Hepatocyte (in vitro differentiated cells): ENCODE results near the gene REPS2. TPM values are rescaled to one million over a fixed set of nuclear protein-coding genes. Genes with fewer than 3 reads are reported as not detected.

Source experiments
- DNase-seq: peaks from one replicate; pipeline ENCODE4 v3.0.0-alpha.2; 2016; ENCODE audit warnings: low spot score
- H2AFZ ChIP-seq: fragments of 200-600 bp; sonication (generic); 2 replicates; pipeline ENCODE4 v1.6.0; 2016; ENCODE audit warnings: antibody characterized with exemption, mild to moderate bottlenecking
- H3K27ac ChIP-seq: fragments of 200-600 bp; sonication (generic); 2 replicates; pipeline ENCODE4 v1.5.1; 2016; ENCODE audit warnings: mild to moderate bottlenecking
- H3K27me3 ChIP-seq: fragments of 200-600 bp; sonication (generic); 2 replicates; pipeline ENCODE4 v1.6.1; 2016
- H3K36me3 ChIP-seq: fragments of 200-600 bp; sonication (generic); replicated peaks from 2 replicates; pipeline ENCODE4 v1.5.1; 2016; ENCODE audit warnings: low read depth; ENCODE audit not compliant: insufficient read depth
- H3K4me1 ChIP-seq: fragments of 200-600 bp; sonication (generic); 2 replicates; pipeline ENCODE4 v1.5.1; 2016; ENCODE audit warnings: mild to moderate bottlenecking, moderate library complexity; ENCODE audit not compliant: insufficient read depth
- H3K4me2 ChIP-seq: fragments of 200-600 bp; sonication (generic); 2 replicates; pipeline ENCODE4 v1.6.0; 2016
- H3K4me3 ChIP-seq: fragments of 200-600 bp; sonication (generic); 2 replicates; pipeline ENCODE4 v1.5.1; 2016; ENCODE audit warnings: mild to moderate bottlenecking
- H3K79me2 ChIP-seq: fragments of 200-600 bp; sonication (generic); 2 replicates; pipeline ENCODE4 v1.6.0; 2017; ENCODE audit warnings: mild to moderate bottlenecking
- H3K9me2 ChIP-seq: fragments of 200-600 bp; sonication (generic); replicated peaks from 2 replicates; pipeline ENCODE4 v1.6.0; 2017; ENCODE audit warnings: mild to moderate bottlenecking; ENCODE audit not compliant: insufficient read depth
- H3K9me3 ChIP-seq: fragments of 200-600 bp; sonication (generic); 2 replicates; pipeline ENCODE4 v1.5.1; 2016; ENCODE audit warnings: low read depth, mild to moderate bottlenecking
- H4K20me1 ChIP-seq: fragments of 200-600 bp; sonication (generic); 2 replicates; pipeline ENCODE4 v1.6.0; 2016; ENCODE audit warnings: mild to moderate bottlenecking; ENCODE audit not compliant: insufficient read depth, poor library complexity, severe bottlenecking
- CTCF ChIP-seq: fragments of 200-600 bp; sonication (generic); IDR thresholded peaks from 2 replicates; pipeline ENCODE4 v1.5.1; 2016; ENCODE audit warnings: antibody characterized with exemption, mild to moderate bottlenecking; ENCODE audit not compliant: poor library complexity
- EZH2 ChIP-seq: fragments of 200-600 bp; sonication (generic); IDR thresholded peaks from 2 replicates; pipeline ENCODE4 v1.6.1; 2016; ENCODE audit warnings: antibody characterized with exemption, mild to moderate bottlenecking, borderline replicate concordance
- EZH2phosphoT487 ChIP-seq: fragments of 200-600 bp; sonication (generic); IDR thresholded peaks from one replicate; pipeline ENCODE4 v1.6.1; 2018; ENCODE audit warnings: antibody characterized with exemption, mild to moderate bottlenecking, low read depth, moderate library complexity; ENCODE audit not compliant: unreplicated experiment, severe bottlenecking
- WGBS: methylation state at CpG from one replicate; pipeline ENCODE4 v1.1.6; 2016; ENCODE audit warnings: low lambda C conversion rate; ENCODE audit errors: missing lambda C conversion rate; 5-methylcytosine and 5-hydroxymethylcytosine counted together
- polyA plus RNA-seq: library from polyadenylated mRNA; unstranded; fragments of >200 nt; fragmentation: Nextera tagmentation; extraction: Ambion mirVana; gene quantifications from 2 replicates; pipeline ENCODE4 v1.2.1, GENCODE V29; 2016
- total RNA-seq: library from RNA; depleted of rRNA; stranded (reverse); fragments of >200 nt; gene quantifications from 2 replicates; pipeline ENCODE4 v1.2.3, GENCODE V29; 2014

The REPS2 gene
- total and polyA plus RNA-seq, 2 experiments from 2014 or later = 3.4 to 5.0 TPM

GRCh38 chrX:17161991-17162390, 215.5 kb downstream of the REPS2 start:
- H3K79me2 ChIP-seq = no peaks in the 10 kb centered on the region
- no peak for TF ChIP-seq EZH2
- H3K9me3 ChIP-seq = no peaks in the 10 kb centered on the region
- no peak overlapping the region for H3K4me2 ChIP-seq
- no peaks in the 10 kb centered on the region for H3K27me3 ChIP-seq
- H3K4me3 ChIP-seq = no peak overlapping the region
- H3K9me2 ChIP-seq = no peaks in the 10 kb centered on the region
- DNase-seq = no peak
- 77% methylated on average over 1 of the region's 1 CpG for WGBS
- no peak overlapping the region for H3K27ac ChIP-seq
- H4K20me1 ChIP-seq = no peaks in the 10 kb centered on the region
- no peaks in the 10 kb centered on the region for H3K4me1 ChIP-seq
- no peak overlapping the region for H2AFZ ChIP-seq
- H3K36me3 ChIP-seq = no peaks in the 10 kb centered on the region

- Histone ChIP-seq H3K79me2 (no peaks in the 10 kb centered on the region), H3K9me2 (no peaks in the 10 kb centered on the region), H3K4me1 (no peaks in the 10 kb centered on the region), H4K20me1 (no peaks in the 10 kb centered on the region), H2AFZ (no peak overlapping the region), H3K27ac (no peak overlapping the region), H3K36me3 (no peaks in the 10 kb centered on the region), H3K27me3 (no peaks in the 10 kb centered on the region), H3K4me2 (no peak overlapping the region), H3K9me3 (no peaks in the 10 kb centered on the region), H3K4me3 (no peak overlapping the region)
- DNase-seq = no peak
- no peak for TF ChIP-seq CTCF
- TF ChIP-seq EZH2 = no peak
- TF ChIP-seq EZH2phosphoT487 = no peak
- 76% methylated on average over 1 of the region's 1 CpG for WGBS
These were observed 217.6 kb downstream of the REPS2 start for GRCh38 chrX:17164079-17164478.

GRCh38 chrX:17164941-17165340, 218.5 kb downstream of the REPS2 start:
- no peaks in the 10 kb centered on the region for H3K36me3 ChIP-seq
- no peaks in the 10 kb centered on the region for H3K27me3 ChIP-seq
- H4K20me1 ChIP-seq = no peaks in the 10 kb centered on the region
- H3K27ac ChIP-seq = no peak overlapping the region
- WGBS = 94% methylated on average over 1 of the region's 1 CpG
- no peak overlapping the region for H3K4me3 ChIP-seq
- no peak overlapping the region for H3K4me2 ChIP-seq
- H3K9me2 ChIP-seq = no peaks in the 10 kb centered on the region
- H3K79me2 ChIP-seq = no peaks in the 10 kb centered on the region
- no peaks in the 10 kb centered on the region for H3K9me3 ChIP-seq
- no peaks in the 10 kb centered on the region for H3K4me1 ChIP-seq
- TF ChIP-seq EZH2phosphoT487 (no peak), EZH2 (no peak), CTCF (no peak)
- no peak overlapping the region for H2AFZ ChIP-seq
- DNase-seq = no peak

GRCh38 chrX:17167915-17168314, 221.5 kb downstream of the REPS2 start:
- H3K9me2 ChIP-seq = no peaks in the 10 kb centered on the region
- H3K36me3 ChIP-seq = no peaks in the 10 kb centered on the region
- WGBS = 84% methylated on average over 2 of the region's 2 CpGs
- no peaks in the 10 kb centered on the region for H4K20me1 ChIP-seq
- no peak for DNase-seq
- no peak overlapping the region for H3K4me2 ChIP-seq
- H3K27me3 ChIP-seq = no peaks in the 10 kb centered on the region
- no peaks in the 10 kb centered on the region for H3K9me3 ChIP-seq
- no peaks in the 10 kb centered on the region for H3K79me2 ChIP-seq
- H3K4me3 ChIP-seq = no peak overlapping the region
- H3K27ac ChIP-seq = no peak overlapping the region
- no peak overlapping the region for H2AFZ ChIP-seq
- TF ChIP-seq CTCF (no peak), EZH2 (no peak), EZH2phosphoT487 (no peak)
- H3K4me1 ChIP-seq = no peaks in the 10 kb centered on the region
